Activated naive CD4-positive, alpha-beta T cell treated with anti-CD3 and anti-CD28 coated beads, Interleukin-2, amount 50 U/mL, for 24 hours (primary cell): ENCODE data around the gene TLE3.

Experiments
- H3K27ac Mint-ChIP-seq: one replicate; pipeline ENCODE4 v1.8.0; 2021; ENCODE audit warnings: mild to moderate bottlenecking, mixed read lengths
- H3K27me3 Mint-ChIP-seq: one replicate; pipeline ENCODE4 v1.8.0; 2021; ENCODE audit warnings: mixed read lengths
- H3K36me3 Mint-ChIP-seq: one replicate; pipeline ENCODE4 v1.8.0; 2021; ENCODE audit warnings: mixed read lengths
- H3K4me1 Mint-ChIP-seq: one replicate; pipeline ENCODE4 v1.8.0; 2021; ENCODE audit warnings: mixed read lengths
- H3K4me3 Mint-ChIP-seq: one replicate; pipeline ENCODE4 v1.8.0; 2021; ENCODE audit warnings: mild to moderate bottlenecking, mixed read lengths
- H3K9me3 Mint-ChIP-seq: one replicate; pipeline ENCODE4 v1.8.0; 2021; ENCODE audit warnings: mixed read lengths

The TLE3 gene

DNA sequence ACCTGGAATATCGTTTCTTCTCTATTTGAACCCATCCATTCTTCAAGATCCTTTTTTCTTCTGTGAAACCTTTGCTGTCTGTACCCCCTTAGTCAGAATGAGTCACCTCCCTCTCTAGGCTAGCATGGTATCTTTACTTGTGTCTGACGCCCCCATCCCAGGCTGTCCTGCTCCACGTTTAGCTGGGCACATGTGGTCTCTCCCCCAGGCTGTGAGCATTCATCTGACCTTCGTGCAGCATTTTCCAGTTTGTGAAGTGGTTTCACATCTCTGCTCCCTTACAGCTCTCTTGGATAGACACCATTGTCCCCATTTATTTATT, 14.3 kb upstream of the TLE3 start:
- Mint-ChIP-seq H3K9me3 (no peaks in the 10 kb centered on the region), H3K27me3 (peaks cover 3% of the 10 kb centered on the region), H3K36me3 (no peaks in the 10 kb centered on the region), H3K27ac (no peak overlapping the region), H3K4me3 (no peak overlapping the region), H3K4me1 (no peaks in the 10 kb centered on the region)

GRCh38 chr15:70111203-70112073, 13.7 kb upstream of the TLE3 start:
- Mint-ChIP-seq H3K27me3 (peaks cover 3% of the 10 kb centered on the region), H3K4me1 (no peaks in the 10 kb centered on the region), H3K27ac (no peak overlapping the region), H3K9me3 (no peaks in the 10 kb centered on the region), H3K36me3 (no peaks in the 10 kb centered on the region), H3K4me3 (no peak overlapping the region)

GRCh38 chr15:70109978-70110377, 12.3 kb upstream of the TLE3 start:
- H3K27ac Mint-ChIP-seq = peak overlapping the region; percentile 64
- H3K36me3 Mint-ChIP-seq = no peaks in the 10 kb centered on the region
- H3K9me3 Mint-ChIP-seq = no peaks in the 10 kb centered on the region
- H3K4me3 Mint-ChIP-seq = no peak overlapping the region
- H3K27me3 Mint-ChIP-seq = peaks cover 3% of the 10 kb centered on the region
- H3K4me1 Mint-ChIP-seq = no peaks in the 10 kb centered on the region

DNA sequence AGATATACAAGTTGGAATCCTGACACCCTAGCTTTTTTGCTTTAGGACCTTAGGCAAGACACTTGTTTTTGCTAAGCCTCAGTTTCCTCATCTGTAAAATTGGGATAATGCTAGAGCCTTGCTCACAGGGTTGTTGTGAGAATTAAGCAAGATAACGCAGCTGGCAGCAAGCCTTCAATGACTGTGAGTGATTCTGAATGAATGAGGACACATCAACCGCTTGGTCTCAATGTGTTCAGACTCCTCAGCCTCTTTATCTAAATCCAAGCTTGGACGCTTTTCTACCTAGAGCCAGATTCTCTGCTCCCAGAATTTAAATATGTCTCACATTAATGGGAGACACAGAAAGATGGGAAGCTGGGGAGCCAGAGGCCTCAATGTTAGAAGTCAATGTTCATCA, 11.8 kb upstream of the TLE3 start:
- H3K27ac Mint-ChIP-seq = peak overlapping the region; percentile 64
- no peaks in the 10 kb centered on the region for H3K9me3 Mint-ChIP-seq
- no peaks in the 10 kb centered on the region for H3K36me3 Mint-ChIP-seq
- H3K4me1 Mint-ChIP-seq = no peaks in the 10 kb centered on the region
- no peak overlapping the region for H3K4me3 Mint-ChIP-seq
- peaks cover 3% of the 10 kb centered on the region for H3K27me3 Mint-ChIP-seq

DNA sequence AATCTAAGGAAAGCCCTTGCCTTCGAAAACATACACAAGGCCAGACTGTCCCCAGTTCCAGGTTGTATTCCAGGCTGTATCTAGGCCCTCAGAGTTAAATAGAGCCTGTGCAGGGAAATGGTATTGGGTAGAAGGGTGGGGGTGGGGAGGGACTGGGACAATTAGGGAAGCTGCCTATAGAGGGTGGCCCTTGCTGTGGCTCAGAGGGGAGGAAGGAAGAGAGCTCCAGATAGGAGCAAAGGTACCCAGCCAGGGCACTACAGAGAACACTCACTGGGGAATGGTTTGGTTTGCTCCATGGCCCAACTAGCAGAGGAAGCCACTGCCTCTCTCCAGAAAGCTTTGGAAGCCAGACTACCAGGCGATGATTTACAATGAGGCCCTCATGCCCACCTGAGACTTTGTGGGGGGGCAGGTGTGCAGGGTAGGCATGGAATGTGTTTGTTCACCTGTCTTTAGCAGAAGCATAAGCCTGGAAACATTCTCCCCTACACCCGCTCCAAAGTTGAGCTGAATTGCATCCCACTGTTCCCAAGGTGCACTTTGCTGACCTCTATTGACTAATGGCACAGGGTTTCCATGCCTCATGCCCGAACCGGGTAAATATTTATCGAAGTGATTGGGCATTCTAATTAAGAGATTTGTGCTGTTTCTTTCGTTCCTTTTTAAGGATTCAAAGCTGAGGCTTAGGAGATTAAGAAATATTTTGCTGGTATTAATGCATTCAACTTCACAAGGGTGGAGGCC, 6.3 kb upstream of the TLE3 start:
- no peak overlapping the region for H3K4me3 Mint-ChIP-seq
- H3K27me3 Mint-ChIP-seq = peaks cover 1% of the 10 kb centered on the region
- H3K27ac Mint-ChIP-seq = peak overlapping the region; percentile 51
- H3K36me3 Mint-ChIP-seq = no peaks in the 10 kb centered on the region
- H3K4me1 Mint-ChIP-seq = peaks cover 13% of the 10 kb centered on the region
- no peaks in the 10 kb centered on the region for H3K9me3 Mint-ChIP-seq

DNA sequence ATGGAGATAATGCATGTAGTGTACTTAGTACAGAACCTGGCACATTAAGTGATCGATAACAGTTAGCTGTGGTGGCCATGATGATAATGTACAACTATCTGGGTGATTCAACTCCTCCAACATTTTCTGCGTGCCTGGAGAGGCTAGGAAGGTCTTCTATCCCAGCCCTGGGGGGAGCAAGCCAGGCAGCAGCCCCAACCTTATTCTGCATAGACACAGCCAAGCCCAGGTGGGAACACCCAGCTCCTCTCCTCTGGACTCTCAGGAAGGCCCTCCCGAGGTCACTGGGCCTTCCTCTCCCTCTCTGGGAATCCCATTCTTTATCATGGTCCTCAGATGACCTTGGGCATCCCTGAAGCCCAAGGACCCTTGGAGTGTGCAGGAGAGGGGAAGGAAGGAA, 5.1 kb upstream of the TLE3 start:
- Mint-ChIP-seq H3K36me3 (no peaks in the 10 kb centered on the region), H3K4me3 (no peak overlapping the region), H3K9me3 (no peaks in the 10 kb centered on the region), H3K27me3 (peaks cover 1% of the 10 kb centered on the region), H3K27ac (peak overlapping the region; percentile 18), H3K4me1 (peaks cover 17% of the 10 kb centered on the region)

DNA sequence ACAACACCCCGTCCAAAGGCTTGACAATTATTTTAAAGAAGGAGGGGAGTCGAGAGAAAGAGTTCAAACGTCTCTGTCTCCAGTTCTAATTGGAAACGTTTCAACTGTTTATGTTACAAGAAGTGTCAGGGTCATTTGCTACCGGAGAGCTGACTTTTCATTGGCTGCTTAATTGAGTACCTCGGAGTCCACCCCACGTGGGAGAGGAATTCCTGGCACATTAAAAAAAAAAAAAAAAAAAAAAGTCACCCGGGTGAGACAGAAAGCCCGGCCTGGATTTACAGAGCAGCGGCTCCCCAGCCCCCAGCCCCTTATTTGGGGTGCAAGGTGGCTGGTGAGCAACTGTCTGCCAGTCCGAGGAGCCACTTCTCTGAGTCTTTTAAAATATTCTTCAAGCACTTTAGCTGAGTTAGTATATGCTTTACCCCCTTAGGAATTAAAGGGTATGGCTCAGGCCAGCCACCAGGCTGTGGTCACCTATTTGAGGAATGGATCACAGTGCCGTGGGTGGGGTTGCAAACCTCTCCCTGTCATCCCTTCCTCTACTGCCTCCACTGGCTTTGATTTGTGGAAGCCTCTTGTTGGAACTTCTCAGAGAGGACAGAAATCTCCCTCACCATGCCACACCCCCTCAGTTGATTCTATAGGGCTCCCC, 3.9 kb upstream of the TLE3 start:
- no peaks in the 10 kb centered on the region for H3K9me3 Mint-ChIP-seq
- H3K36me3 Mint-ChIP-seq = no peaks in the 10 kb centered on the region
- H3K27me3 Mint-ChIP-seq = peaks cover 1% of the 10 kb centered on the region
- H3K4me1 Mint-ChIP-seq = peaks cover 17% of the 10 kb centered on the region
- H3K4me3 Mint-ChIP-seq = peak overlapping the region; percentile 11
- no peak overlapping the region for H3K27ac Mint-ChIP-seq

- H3K36me3 Mint-ChIP-seq = peaks cover 2% of the 10 kb centered on the region
- no peak overlapping the region for H3K27ac Mint-ChIP-seq
- peaks cover 17% of the 10 kb centered on the region for H3K4me1 Mint-ChIP-seq
- H3K27me3 Mint-ChIP-seq = peaks cover 1% of the 10 kb centered on the region
- H3K9me3 Mint-ChIP-seq = no peaks in the 10 kb centered on the region
- H3K4me3 Mint-ChIP-seq = peak overlapping the region; percentile 98
Observed at GRCh38 chr15:70100474-70101341, 3.0 kb upstream of the TLE3 start.

DNA sequence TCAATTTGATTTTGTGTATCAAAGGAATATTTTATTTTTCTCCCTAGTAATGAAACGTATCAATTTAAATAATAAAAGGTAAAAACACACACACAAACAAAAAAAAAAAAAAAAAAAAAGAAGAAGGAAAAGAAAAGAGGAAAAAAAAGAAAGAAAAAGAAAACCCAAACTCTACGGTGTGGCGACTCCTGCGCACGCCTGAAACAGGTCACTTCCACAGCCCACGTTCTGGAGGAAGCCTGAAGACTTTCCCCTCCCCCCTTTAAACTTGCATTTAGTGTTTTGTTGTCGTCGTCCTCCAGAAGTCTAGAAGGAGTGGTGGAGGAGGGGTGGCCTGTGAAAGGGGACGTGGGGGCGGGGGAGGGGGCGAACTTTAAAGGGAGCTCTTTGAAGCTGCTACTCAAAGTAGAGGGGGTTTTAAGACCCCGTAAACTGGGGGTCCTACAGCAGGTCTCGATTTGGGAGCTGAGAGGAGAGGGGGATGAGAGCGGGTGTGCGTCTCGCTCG, 2.3 kb upstream of the TLE3 start:
- H3K27me3 Mint-ChIP-seq = peaks cover 1% of the 10 kb centered on the region
- H3K36me3 Mint-ChIP-seq = peaks cover 2% of the 10 kb centered on the region
- H3K4me3 Mint-ChIP-seq = peak overlapping the region; percentile 98
- H3K4me1 Mint-ChIP-seq = peaks cover 18% of the 10 kb centered on the region
- H3K9me3 Mint-ChIP-seq = no peaks in the 10 kb centered on the region
- peak overlapping the region; percentile 100 for H3K27ac Mint-ChIP-seq

DNA sequence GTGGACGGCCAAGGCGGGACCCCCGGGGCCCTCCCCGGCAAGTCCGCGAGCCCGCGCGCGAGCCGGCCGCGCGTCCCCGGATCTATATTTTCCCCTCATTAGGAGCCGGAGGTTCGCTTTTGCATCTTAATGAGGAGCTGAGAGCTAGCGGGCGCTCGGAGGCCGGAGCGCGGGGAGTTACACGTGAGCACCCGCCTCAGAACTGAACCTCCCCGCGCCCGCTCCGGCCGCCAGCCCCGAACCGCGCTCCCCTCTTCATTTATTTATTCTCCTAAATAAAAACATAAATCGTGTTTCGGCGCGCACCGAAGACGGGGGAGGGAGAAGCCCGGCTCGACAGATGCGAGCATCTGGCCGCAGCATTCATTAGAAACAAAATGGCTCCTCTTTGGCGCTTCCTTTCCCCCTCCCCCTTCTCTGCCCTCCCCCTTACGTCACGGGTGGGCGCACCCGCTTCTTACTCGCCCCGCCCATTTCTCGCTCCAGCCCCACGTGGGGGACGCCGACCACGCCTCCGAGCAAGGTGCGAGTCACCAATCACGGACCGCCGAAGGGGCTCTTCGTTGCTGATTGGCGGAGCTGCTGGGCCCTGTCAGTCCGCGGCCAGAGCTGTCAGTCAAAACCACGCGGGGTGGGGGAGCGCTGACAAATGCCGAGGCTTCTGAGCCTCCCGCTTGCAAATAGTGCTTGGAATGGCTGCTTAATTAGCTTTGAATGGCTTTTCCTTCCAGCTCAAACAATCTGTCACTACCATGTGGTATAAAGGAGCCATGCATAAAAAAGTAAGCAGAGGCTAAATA, 1.6 kb upstream of the TLE3 start:
- Mint-ChIP-seq H3K9me3 (no peaks in the 10 kb centered on the region), H3K36me3 (peaks cover 4% of the 10 kb centered on the region), H3K4me3 (peak overlapping the region; percentile 98), H3K27ac (peak overlapping the region; percentile 100), H3K27me3 (peaks cover 1% of the 10 kb centered on the region), H3K4me1 (peaks cover 24% of the 10 kb centered on the region)

DNA sequence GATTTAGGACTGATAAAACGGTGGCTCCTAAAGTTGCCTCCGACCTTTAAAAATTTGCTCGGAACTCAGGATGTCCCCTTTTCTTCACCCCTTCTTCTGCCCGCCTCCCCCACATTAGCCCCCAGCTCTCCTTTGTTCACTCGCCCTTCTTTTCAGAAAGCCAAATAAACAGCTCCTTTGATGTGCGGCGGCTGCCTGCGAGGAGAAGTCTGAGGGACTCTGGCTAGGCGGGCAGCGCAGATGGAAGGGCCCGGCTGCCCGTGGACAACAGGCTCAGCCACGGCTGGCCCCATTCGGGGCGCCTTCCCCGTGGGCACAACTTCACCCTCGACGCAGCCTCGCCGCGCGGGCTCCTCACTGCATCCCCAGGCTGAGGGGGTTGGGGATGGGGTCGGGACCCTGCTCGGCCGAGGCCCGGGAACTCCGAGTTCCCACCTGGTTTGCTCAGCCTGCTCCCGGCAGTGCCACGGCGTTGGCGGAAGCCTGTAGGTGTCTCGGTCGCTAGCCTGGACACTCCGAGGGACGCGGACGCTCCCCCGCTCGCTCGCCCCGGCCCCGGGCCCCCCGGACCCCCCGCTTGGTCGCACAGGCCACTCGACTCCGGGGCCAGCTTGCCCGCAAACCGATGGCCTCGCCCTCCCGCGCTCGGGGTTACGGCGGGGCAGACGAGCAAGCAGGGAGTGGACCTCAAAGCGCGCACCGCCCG, 897 bp upstream of the TLE3 start:
- peaks cover 32% of the 10 kb centered on the region for H3K4me1 Mint-ChIP-seq
- peaks cover 1% of the 10 kb centered on the region for H3K27me3 Mint-ChIP-seq
- H3K27ac Mint-ChIP-seq = peak overlapping the region; percentile 99
- peak overlapping the region; percentile 98 for H3K4me3 Mint-ChIP-seq
- no peaks in the 10 kb centered on the region for H3K9me3 Mint-ChIP-seq
- peaks cover 6% of the 10 kb centered on the region for H3K36me3 Mint-ChIP-seq

- Mint-ChIP-seq H3K27ac (peak overlapping the region; percentile 99), H3K36me3 (peaks cover 6% of the 10 kb centered on the region), H3K9me3 (no peaks in the 10 kb centered on the region), H3K4me1 (peaks cover 37% of the 10 kb centered on the region), H3K4me3 (peak overlapping the region; percentile 98), H3K27me3 (no peaks in the 10 kb centered on the region)
Observed at GRCh38 chr15:70098153-70098460, 390 bp upstream of the TLE3 start.

DNA sequence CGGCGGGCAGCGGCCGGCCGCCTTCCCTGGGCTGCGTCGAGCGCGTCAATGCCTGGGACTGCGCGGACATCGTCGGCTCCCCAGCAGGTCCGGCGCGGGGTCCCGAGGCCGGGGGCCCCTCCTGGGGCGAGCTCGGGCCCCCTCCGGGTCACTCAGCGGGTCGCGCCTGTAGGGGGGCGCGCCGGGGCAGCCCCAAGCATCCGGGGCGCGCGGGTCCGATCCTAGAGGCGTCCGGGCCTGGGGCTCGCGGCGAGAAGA, 725 bp downstream of the TLE3 start:
- Mint-ChIP-seq H3K27ac (no peak overlapping the region), H3K4me3 (no peak overlapping the region), H3K36me3 (peaks cover 10% of the 10 kb centered on the region), H3K27me3 (no peaks in the 10 kb centered on the region), H3K4me1 (peaks cover 45% of the 10 kb centered on the region), H3K9me3 (no peaks in the 10 kb centered on the region)
